ENCODE measurements around the gene TPST2.
A peak's percentile ranks its signal among the peaks of the same experiment; 100 is the strongest.

TPST2 gene

GRCh38 chr22:26602127-26602526 lies 12.2 kb upstream of the TPST2 start:
- in situ Hi-C loops (cut with MboI; ENCODE audit: low sequenced_read_pairs) = no loop called here
- Histone ChIP-seq H3K4me3 (no peak overlapping the region), H3K4me1 (no peaks in the 10 kb centered on the region), H3K36me3 (replicated peaks) (no peaks in the 10 kb centered on the region), H3K9me3 (no peaks in the 10 kb centered on the region), H3K27me3 (ENCODE audit: low read depth) (peaks cover 52% of the 10 kb centered on the region)
- no peak for DNase-seq (ENCODE audit: low spot score in 2 of 2)

DNA sequence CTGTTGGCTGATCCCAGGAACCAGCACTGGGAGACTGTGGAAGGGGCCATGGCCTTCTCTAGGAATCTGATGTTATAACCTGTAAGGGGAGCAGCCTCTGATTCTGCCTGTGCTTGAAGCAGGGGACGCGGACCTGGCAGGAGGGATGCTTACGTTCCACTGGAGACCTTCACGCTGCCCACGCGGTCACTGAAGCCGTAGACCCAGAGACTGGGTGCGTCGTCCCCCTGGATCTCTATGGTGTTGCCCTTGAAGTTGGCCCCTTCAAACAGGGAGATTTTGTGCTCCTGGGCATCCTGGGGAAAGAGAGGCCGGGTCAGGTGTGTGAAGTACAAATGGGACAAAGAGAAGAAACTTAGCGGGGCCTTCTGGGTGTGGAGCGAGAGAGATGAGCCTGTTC lies 11.8 kb upstream of the TPST2 start:
- in situ Hi-C loops (cut with MboI; ENCODE audit: low sequenced_read_pairs) = no loop called here
- Histone ChIP-seq H3K4me3 (no peak overlapping the region), H3K36me3 (replicated peaks) (no peaks in the 10 kb centered on the region), H3K9me3 (no peaks in the 10 kb centered on the region), H3K27me3 (ENCODE audit: low read depth) (peaks cover 52% of the 10 kb centered on the region), H3K4me1 (no peaks in the 10 kb centered on the region)
- DNase-seq (ENCODE audit: low spot score in 2 of 2) = no peak

DNA sequence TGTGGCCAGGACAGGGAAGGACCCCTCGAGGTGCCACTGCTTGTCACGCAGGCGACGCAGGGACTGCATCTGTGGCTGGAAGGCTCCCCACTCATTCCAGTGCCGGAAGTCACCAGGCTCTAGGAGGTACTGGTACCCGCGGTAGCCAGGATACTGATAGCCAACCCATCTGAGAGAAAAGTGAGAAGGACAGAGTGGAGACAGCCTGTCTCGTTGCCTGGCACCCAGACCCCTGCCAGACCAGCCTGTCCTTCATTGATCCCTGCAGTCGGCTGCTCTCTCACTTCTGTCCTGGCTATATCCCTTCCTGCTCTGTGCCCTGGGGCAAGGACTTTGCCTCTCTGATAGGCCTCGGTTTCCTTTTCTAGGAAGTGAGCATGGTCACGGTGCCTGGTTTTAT lies 9.6 kb upstream of the TPST2 start:
- Histone ChIP-seq H3K4me3 (no peak overlapping the region), H3K9me3 (no peaks in the 10 kb centered on the region), H3K4me1 (no peaks in the 10 kb centered on the region), H3K36me3 (replicated peaks) (no peaks in the 10 kb centered on the region), H3K27me3 (ENCODE audit: low read depth) (peaks cover 63% of the 10 kb centered on the region)
- no peak for DNase-seq (ENCODE audit: low spot score in 2 of 2)
- in situ Hi-C loops (cut with MboI; ENCODE audit: low sequenced_read_pairs) = no loop called here

- Histone ChIP-seq H3K27me3 (ENCODE audit: low read depth) (peaks cover 71% of the 10 kb centered on the region), H3K36me3 (replicated peaks) (no peaks in the 10 kb centered on the region), H3K4me1 (no peaks in the 10 kb centered on the region), H3K9me3 (no peaks in the 10 kb centered on the region), H3K4me3 (no peak overlapping the region)
- in situ Hi-C loops (cut with MboI; ENCODE audit: low sequenced_read_pairs) = no loop called here
- no peak for DNase-seq (ENCODE audit: low spot score in 2 of 2)
Observed at GRCh38 chr22:26597480-26597879, 7.5 kb upstream of the TPST2 start.

GRCh38 chr22:26597026-26597425 lies 7.1 kb upstream of the TPST2 start:
- no peaks in the 10 kb centered on the region for H3K36me3 ChIP-seq (replicated peaks)
- peaks cover 69% of the 10 kb centered on the region for H3K27me3 ChIP-seq (ENCODE audit: low read depth)
- H3K9me3 ChIP-seq = no peaks in the 10 kb centered on the region
- H3K4me3 ChIP-seq = no peak overlapping the region
- in situ Hi-C loops (cut with MboI; ENCODE audit: low sequenced_read_pairs) = no loop called here
- no peak for DNase-seq (ENCODE audit: low spot score in 2 of 2)
- no peaks in the 10 kb centered on the region for H3K4me1 ChIP-seq

- no peaks in the 10 kb centered on the region for H3K9me3 ChIP-seq
- DNase-seq (ENCODE audit: low spot score in 2 of 2) = no peak
- H3K4me3 ChIP-seq = no peak overlapping the region
- peaks cover 40% of the 10 kb centered on the region for H3K27me3 ChIP-seq (ENCODE audit: low read depth)
- peaks cover 7% of the 10 kb centered on the region for H3K4me1 ChIP-seq
- H3K36me3 ChIP-seq (replicated peaks) = no peaks in the 10 kb centered on the region
- in situ Hi-C loops (cut with MboI; ENCODE audit: low sequenced_read_pairs) = no loop called here
Observed at GRCh38 chr22:26593763-26594162, 3.8 kb upstream of the TPST2 start.

DNA sequence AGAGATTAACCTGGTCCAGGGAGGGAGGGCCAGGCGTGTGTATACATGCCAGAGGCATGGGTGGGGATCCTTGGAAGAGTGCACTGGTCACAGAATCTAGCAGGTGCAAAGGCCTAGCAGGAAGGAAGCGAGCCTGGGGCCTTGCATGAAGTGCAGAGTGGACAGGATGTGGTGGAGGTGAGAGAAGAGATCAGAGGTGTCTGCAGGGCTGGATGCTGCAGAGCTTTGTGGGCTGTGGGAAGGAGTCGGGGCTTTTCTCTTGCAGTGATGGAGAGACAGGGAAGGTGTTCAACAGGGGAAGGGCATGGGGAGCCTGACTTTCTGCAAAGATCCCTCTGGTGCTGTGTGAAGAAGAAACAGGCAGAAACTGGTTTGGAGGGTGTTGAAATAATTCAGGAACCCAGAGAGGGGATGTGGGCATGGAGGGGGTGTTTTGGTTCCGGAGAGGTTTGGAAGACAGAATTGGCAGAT lies 2.5 kb upstream of the TPST2 start:
- Histone ChIP-seq H3K36me3 (replicated peaks) (no peaks in the 10 kb centered on the region), H3K27me3 (ENCODE audit: low read depth) (peaks cover 30% of the 10 kb centered on the region), H3K9me3 (0 out of 2 replicates have a peak, but pooled peaks cover 3% of the 10 kb centered on the region), H3K4me1 (peaks cover 7% of the 10 kb centered on the region), H3K4me3 (no peak overlapping the region)
- DNase-seq (ENCODE audit: low spot score in 2 of 2) = no peak
- in situ Hi-C loops (cut with MboI; ENCODE audit: low sequenced_read_pairs) = no loop called here

- Histone ChIP-seq H3K4me3 (peak overlapping the region; percentile 63), H3K4me1 (peaks cover 7% of the 10 kb centered on the region), H3K9me3 (0 out of 2 replicates have a peak, but pooled peaks cover 3% of the 10 kb centered on the region), H3K36me3 (replicated peaks) (no peaks in the 10 kb centered on the region), H3K27me3 (ENCODE audit: low read depth) (peaks cover 10% of the 10 kb centered on the region)
- DNase-seq (ENCODE audit: low spot score in 2 of 2) = peak in 1 of 2 experiments; percentile 61
- in situ Hi-C loops (cut with MboI; ENCODE audit: low sequenced_read_pairs) = no loop called here
Observed at GRCh38 chr22:26589367-26589844, 526 bp downstream of the TPST2 start.

GRCh38 chr22:26588729-26589366 lies 1.1 kb downstream of the TPST2 start:
- H3K4me1 ChIP-seq = peaks cover 7% of the 10 kb centered on the region

GRCh38 chr22:26587991-26588613 lies 1.8 kb downstream of the TPST2 start:
- H3K4me3 ChIP-seq = no peak overlapping the region
- H3K27me3 ChIP-seq (ENCODE audit: low read depth) = peaks cover 5% of the 10 kb centered on the region
- H3K36me3 ChIP-seq (replicated peaks) = no peaks in the 10 kb centered on the region
- peaks cover 7% of the 10 kb centered on the region for H3K4me1 ChIP-seq
- DNase-seq (ENCODE audit: low spot score in 2 of 2) = no peak
- in situ Hi-C loops (cut with MboI; ENCODE audit: low sequenced_read_pairs) = no loop called here
- 0 out of 2 replicates have a peak, but pooled peaks cover 3% of the 10 kb centered on the region for H3K9me3 ChIP-seq

More at GRCh38 chr22:26588729-26589366, 1.1 kb downstream of the TPST2 start:
- no peak for DNase-seq (ENCODE audit: low spot score in 2 of 2)
- Histone ChIP-seq H3K9me3 (0 out of 2 replicates have a peak, but pooled peaks cover 3% of the 10 kb centered on the region), H3K27me3 (ENCODE audit: low read depth) (peaks cover 8% of the 10 kb centered on the region), H3K36me3 (replicated peaks) (no peaks in the 10 kb centered on the region), H3K4me3 (peak overlapping the region; percentile 63)
- in situ Hi-C loops (cut with MboI; ENCODE audit: low sequenced_read_pairs) = no loop called here

DNA sequence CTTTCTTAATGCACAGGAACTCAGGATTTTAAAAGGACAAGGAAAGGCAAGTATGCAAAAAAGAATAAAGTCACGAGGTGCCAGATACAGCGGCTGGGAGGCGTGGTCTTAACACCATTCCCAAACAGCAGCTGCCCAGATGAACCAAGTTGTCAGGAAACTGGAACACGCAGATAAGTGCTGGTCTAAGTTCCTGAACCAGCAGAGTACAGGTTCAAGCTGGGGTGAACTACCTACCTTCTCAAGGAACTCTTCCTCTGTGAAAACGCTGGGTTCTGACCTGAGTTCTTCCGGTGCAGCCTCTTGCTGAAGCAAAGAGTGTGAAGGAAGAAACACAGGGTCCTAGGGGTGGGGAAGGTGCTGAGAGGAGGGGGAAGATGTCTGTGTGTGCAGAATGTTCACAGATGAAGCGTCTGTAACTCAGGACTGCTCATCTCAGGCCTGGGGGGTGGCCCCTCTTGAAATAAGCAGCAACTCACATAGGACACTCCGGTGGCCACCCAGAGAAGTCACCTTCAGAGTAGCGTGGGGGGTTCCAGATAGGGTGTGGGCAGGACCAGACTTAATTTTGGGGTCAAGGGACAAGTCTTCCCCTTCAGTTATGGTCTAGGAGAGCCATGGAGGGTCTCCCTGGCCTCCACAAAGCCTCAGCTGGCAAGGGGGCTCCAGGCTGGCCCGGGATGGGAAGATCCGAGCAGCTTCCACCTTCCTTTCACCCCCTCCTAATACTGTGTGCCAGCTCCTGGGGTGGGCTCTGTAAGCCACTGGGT lies 3.2 kb downstream of the TPST2 start:
- Histone ChIP-seq H3K27me3 (ENCODE audit: low read depth) (no peaks in the 10 kb centered on the region; the same call in 1 of the 2 replicates), H3K36me3 (replicated peaks) (no peaks in the 10 kb centered on the region), H3K4me1 (peaks cover 7% of the 10 kb centered on the region), H3K9me3 (0 out of 2 replicates have a peak, but pooled peaks cover 3% of the 10 kb centered on the region), H3K4me3 (no peak overlapping the region)
- in situ Hi-C loops (cut with MboI; ENCODE audit: low sequenced_read_pairs) = no loop called here
- no peak for DNase-seq (ENCODE audit: low spot score in 2 of 2)

GRCh38 chr22:26585104-26585790 lies 4.7 kb downstream of the TPST2 start:
- Histone ChIP-seq H3K4me3 (no peak overlapping the region), H3K4me1 (peaks cover 1% of the 10 kb centered on the region), H3K36me3 (replicated peaks) (no peaks in the 10 kb centered on the region), H3K9me3 (0 out of 2 replicates have a peak, but pooled peaks cover 3% of the 10 kb centered on the region), H3K27me3 (ENCODE audit: low read depth) (no peaks in the 10 kb centered on the region)
- in situ Hi-C loops (cut with MboI; ENCODE audit: low sequenced_read_pairs) = no loop called here
- DNase-seq (ENCODE audit: low spot score in 2 of 2) = no peak

GRCh38 chr22:26584010-26584409 lies 5.9 kb downstream of the TPST2 start:
- Histone ChIP-seq H3K4me1 (no peaks in the 10 kb centered on the region), H3K27me3 (ENCODE audit: low read depth) (no peaks in the 10 kb centered on the region), H3K36me3 (replicated peaks) (no peaks in the 10 kb centered on the region), H3K9me3 (0 out of 2 replicates have a peak, but pooled peaks cover 3% of the 10 kb centered on the region), H3K4me3 (no peak overlapping the region)
- in situ Hi-C loops (cut with MboI; ENCODE audit: low sequenced_read_pairs) = no loop called here
- no peak for DNase-seq (ENCODE audit: low spot score in 2 of 2)

Measured in HAP-1 (cell line).